Measurements from ENCODE around the gene TRIO.

DNA sequence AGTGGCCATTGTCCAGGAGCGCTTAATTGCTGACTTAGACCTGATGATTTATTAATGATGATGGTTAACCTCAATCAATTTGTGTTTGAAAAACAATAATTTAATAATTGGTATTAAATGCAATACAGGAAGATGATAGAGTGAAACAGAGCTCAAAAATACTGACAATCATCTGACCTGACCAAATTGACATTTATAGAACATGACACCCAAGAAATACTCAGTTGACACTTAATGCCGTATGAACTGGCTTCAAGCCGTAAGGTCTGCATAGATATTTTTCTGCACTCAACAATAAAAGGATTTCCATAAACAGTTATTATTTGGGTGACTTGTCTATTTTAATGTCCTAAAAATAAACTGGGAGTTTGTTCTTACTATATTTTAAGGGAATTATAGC is 159.2 kb downstream of the TRIO start:
- TF ChIP-seq, protein P1, sequence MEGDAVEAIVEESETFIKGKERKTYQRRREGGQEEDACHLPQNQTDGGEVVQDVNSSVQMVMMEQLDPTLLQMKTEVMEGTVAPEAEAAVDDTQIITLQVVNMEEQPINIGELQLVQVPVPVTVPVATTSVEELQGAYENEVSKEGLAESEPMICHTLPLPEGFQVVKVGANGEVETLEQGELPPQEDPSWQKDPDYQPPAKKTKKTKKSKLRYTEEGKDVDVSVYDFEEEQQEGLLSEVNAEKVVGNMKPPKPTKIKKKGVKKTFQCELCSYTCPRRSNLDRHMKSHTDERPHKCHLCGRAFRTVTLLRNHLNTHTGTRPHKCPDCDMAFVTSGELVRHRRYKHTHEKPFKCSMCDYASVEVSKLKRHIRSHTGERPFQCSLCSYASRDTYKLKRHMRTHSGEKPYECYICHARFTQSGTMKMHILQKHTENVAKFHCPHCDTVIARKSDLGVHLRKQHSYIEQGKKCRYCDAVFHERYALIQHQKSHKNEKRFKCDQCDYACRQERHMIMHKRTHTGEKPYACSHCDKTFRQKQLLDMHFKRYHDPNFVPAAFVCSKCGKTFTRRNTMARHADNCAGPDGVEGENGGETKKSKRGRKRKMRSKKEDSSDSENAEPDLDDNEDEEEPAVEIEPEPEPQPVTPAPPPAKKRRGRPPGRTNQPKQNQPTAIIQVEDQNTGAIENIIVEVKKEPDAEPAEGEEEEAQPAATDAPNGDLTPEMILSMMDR (IDR thresholded peaks at IDR 0.05 in 2 of 3, conservative IDR thresholded peaks at IDR 0.05 in 1 of 3; ENCODE audit: borderline replicate concordance in 1 of 3, insufficient read depth in 1 of 3, low read depth in 2 of 3, low read length in 2 of 3) = no peak
- TF ChIP-seq SP1 (IDR thresholded peaks at IDR 0.05; ENCODE audit: low read depth) (no peak), EZH2phosphoT487 (IDR thresholded peaks at IDR 0.05; ENCODE audit: borderline replicate concordance) (no peak), RAD21 (IDR thresholded peaks at IDR 0.05; ENCODE audit: low read depth) (no peak), POLR2A (IDR thresholded peaks at IDR 0.05; ENCODE audit: borderline replicate concordance, extremely low read depth, insufficient read depth, insufficient read length) (no peak), POLR2AphosphoS5 (IDR thresholded peaks at IDR 0.05; ENCODE audit: low read depth, low read length) (no peak), ELF1 (IDR thresholded peaks at IDR 0.05; ENCODE audit: borderline replicate concordance, low read depth) (no peak), ZNF274 (IDR thresholded peaks at IDR 0.05; ENCODE audit: low read depth, low read length) (no peak), CEBPB (IDR thresholded peaks at IDR 0.05; ENCODE audit: low read depth) (no peak), EZH2 (IDR thresholded peaks at IDR 0.05) (no peak), JUND (IDR thresholded peaks at IDR 0.05) (no peak)
- TF ChIP-seq, protein P2, sequence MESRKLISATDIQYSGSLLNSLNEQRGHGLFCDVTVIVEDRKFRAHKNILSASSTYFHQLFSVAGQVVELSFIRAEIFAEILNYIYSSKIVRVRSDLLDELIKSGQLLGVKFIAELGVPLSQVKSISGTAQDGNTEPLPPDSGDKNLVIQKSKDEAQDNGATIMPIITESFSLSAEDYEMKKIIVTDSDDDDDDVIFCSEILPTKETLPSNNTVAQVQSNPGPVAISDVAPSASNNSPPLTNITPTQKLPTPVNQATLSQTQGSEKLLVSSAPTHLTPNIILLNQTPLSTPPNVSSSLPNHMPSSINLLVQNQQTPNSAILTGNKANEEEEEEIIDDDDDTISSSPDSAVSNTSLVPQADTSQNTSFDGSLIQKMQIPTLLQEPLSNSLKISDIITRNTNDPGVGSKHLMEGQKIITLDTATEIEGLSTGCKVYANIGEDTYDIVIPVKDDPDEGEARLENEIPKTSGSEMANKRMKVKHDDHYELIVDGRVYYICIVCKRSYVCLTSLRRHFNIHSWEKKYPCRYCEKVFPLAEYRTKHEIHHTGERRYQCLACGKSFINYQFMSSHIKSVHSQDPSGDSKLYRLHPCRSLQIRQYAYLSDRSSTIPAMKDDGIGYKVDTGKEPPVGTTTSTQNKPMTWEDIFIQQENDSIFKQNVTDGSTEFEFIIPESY (IDR thresholded peaks at IDR 0.05; ENCODE audit: extremely low read depth, insufficient replicate concordance, low read length) = no peak
- TF ChIP-seq, protein P3, sequence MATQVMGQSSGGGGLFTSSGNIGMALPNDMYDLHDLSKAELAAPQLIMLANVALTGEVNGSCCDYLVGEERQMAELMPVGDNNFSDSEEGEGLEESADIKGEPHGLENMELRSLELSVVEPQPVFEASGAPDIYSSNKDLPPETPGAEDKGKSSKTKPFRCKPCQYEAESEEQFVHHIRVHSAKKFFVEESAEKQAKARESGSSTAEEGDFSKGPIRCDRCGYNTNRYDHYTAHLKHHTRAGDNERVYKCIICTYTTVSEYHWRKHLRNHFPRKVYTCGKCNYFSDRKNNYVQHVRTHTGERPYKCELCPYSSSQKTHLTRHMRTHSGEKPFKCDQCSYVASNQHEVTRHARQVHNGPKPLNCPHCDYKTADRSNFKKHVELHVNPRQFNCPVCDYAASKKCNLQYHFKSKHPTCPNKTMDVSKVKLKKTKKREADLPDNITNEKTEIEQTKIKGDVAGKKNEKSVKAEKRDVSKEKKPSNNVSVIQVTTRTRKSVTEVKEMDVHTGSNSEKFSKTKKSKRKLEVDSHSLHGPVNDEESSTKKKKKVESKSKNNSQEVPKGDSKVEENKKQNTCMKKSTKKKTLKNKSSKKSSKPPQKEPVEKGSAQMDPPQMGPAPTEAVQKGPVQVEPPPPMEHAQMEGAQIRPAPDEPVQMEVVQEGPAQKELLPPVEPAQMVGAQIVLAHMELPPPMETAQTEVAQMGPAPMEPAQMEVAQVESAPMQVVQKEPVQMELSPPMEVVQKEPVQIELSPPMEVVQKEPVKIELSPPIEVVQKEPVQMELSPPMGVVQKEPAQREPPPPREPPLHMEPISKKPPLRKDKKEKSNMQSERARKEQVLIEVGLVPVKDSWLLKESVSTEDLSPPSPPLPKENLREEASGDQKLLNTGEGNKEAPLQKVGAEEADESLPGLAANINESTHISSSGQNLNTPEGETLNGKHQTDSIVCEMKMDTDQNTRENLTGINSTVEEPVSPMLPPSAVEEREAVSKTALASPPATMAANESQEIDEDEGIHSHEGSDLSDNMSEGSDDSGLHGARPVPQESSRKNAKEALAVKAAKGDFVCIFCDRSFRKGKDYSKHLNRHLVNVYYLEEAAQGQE (IDR thresholded peaks at IDR 0.05; ENCODE audit: low read depth) = no peak

Measured in HCT116 (cell line).